ENCODE data around the gene ARHGEF28. TPM values are rescaled to one million over a fixed set of nuclear protein-coding genes. Genes with fewer than 3 reads are reported as not detected.

ARHGEF28 gene
- total RNA-seq, 1 experiment from 2014 or later = 0.57 TPM

GRCh38 chr5:73746608-73747007 lies 120.6 kb downstream of the ARHGEF28 start:
- no peak for TF ChIP-seq CTCF (conservative IDR thresholded peaks at IDR 0.05)
- H3K27me3 ChIP-seq (ENCODE audit: insufficient read depth, low read length) = no peaks in the 10 kb centered on the region
- H3K27ac ChIP-seq (ENCODE audit: insufficient read length, low read depth, low read length) = no peak overlapping the region
- DNase-seq = no peak
- no peak overlapping the region for H3K18ac ChIP-seq (ENCODE audit: insufficient read length, low read depth, low read length)
- no peak overlapping the region for H2AK5ac ChIP-seq (ENCODE audit: insufficient read length, low read length)
- no peak overlapping the region for H3K14ac ChIP-seq (ENCODE audit: insufficient read depth, low read length)
- no peak overlapping the region for H2BK120ac ChIP-seq (ENCODE audit: low read depth, low read length, poor library complexity, severe bottlenecking)
- no peak overlapping the region for H2BK15ac ChIP-seq (ENCODE audit: low read depth, low read length)
- no peak overlapping the region for H3K9ac ChIP-seq (ENCODE audit: extremely low read depth, insufficient read length, low read length)
- no peaks in the 10 kb centered on the region for H4K20me1 ChIP-seq (ENCODE audit: control insufficient read depth, insufficient read depth, insufficient read length)
- no peaks in the 10 kb centered on the region for H3K79me2 ChIP-seq (ENCODE audit: insufficient read depth, low read length)
- H4K5ac ChIP-seq (ENCODE audit: insufficient read length, low read depth, low read length) = no peak overlapping the region
- H3K27me3 Mint-ChIP-seq (ENCODE audit: low read depth) = no peaks in the 10 kb centered on the region; the same call in none of the 2 replicates
- no peak overlapping the region for H3K23ac ChIP-seq (ENCODE audit: insufficient read length, low read depth, low read length)
- H3T11ph ChIP-seq (ENCODE audit: low read length) = no peak overlapping the region
- H3K27ac Mint-ChIP-seq = no peak overlapping the region
- H3K4me2 ChIP-seq (ENCODE audit: insufficient read depth, insufficient read length, low read length) = no peak overlapping the region
- no peak overlapping the region for H2BK20ac ChIP-seq (ENCODE audit: low read depth, low read length, poor library complexity, severe bottlenecking)
- H2BK12ac ChIP-seq (ENCODE audit: insufficient read length, low read depth, low read length) = no peak overlapping the region
- no peaks in the 10 kb centered on the region for H3K23me2 ChIP-seq (ENCODE audit: insufficient read length, low read depth, low read length, poor library complexity, severe bottlenecking)
- no peaks in the 10 kb centered on the region for H3K9me3 ChIP-seq (ENCODE audit: control insufficient read depth, low read depth, low read length)
- no peak overlapping the region for H4K8ac ChIP-seq (replicated peaks; ENCODE audit: insufficient read length, low read depth, low read length)
- H3K36me3 Mint-ChIP-seq (ENCODE audit: insufficient read depth in 1 of 3, low read depth in 3 of 3) = no peaks in the 10 kb centered on the region
- H3K4me1 Mint-ChIP-seq = peaks cover 16% of the 10 kb centered on the region in 2 experiments
- no peak overlapping the region for H3K4me3 Mint-ChIP-seq
- no peak overlapping the region for H3K4ac ChIP-seq (ENCODE audit: low read depth, low read length)
- no peak overlapping the region for H2AFZ ChIP-seq (ENCODE audit: low read length)
- H3K4me1 ChIP-seq (ENCODE audit: insufficient read depth, low read length) = no peaks in the 10 kb centered on the region
- no peaks in the 10 kb centered on the region for H3K79me1 ChIP-seq (ENCODE audit: insufficient read depth, low read depth, low read length, poor library complexity, severe bottlenecking)
- no peaks in the 10 kb centered on the region for H3K9me3 Mint-ChIP-seq
- no peak overlapping the region for H3K56ac ChIP-seq (ENCODE audit: insufficient read length, low read depth, low read length)
- no peak overlapping the region for H2BK5ac ChIP-seq (ENCODE audit: insufficient read length, low read length)
- WGBS (ENCODE audit: extremely low coverage, insufficient read length, low lambda C conversion rate) = no CpG with 5 or more reads among the region's 2 CpGs
- no peak overlapping the region for H4K91ac ChIP-seq (ENCODE audit: insufficient read length, low read depth, low read length)
